H9 (cell line): ENCODE measurements around the gene RELL1. TPM values are rescaled to one million over a fixed set of nuclear protein-coding genes. Genes with fewer than 3 reads are reported as not detected.

Experiments used
- DNase-seq: peaks from one replicate; pipeline ENCODE4 v3.0.0-alpha.2; 2017
- H2AFZ ChIP-seq: one replicate; pipeline ENCODE4 v1.6.1; 2013; ENCODE audit warnings: mild to moderate bottlenecking, low read length, control low read depth, moderate library complexity
- H2AK5ac ChIP-seq: 2 replicates; pipeline ENCODE4 v1.6.1; 2013; ENCODE audit warnings: low read length, control low read depth, mixed read lengths; ENCODE audit not compliant: insufficient read length
- H2BK120ac ChIP-seq: one replicate; pipeline ENCODE4 v1.6.1; 2013; ENCODE audit warnings: low read depth, mild to moderate bottlenecking, low read length, control low read depth, inconsistent platforms; ENCODE audit not compliant: poor library complexity, severe bottlenecking
- H2BK12ac ChIP-seq: 2 replicates; pipeline ENCODE4 v1.6.1; 2013; ENCODE audit warnings: low read length, control low read depth, mixed read lengths, low read depth; ENCODE audit not compliant: insufficient read length
- H2BK15ac ChIP-seq: 2 replicates; pipeline ENCODE4 v1.6.1; 2013; ENCODE audit warnings: low read depth, low read length, control low read depth
- H2BK20ac ChIP-seq: one replicate; pipeline ENCODE4 v1.6.1; 2013; ENCODE audit warnings: low read depth, mild to moderate bottlenecking, low read length, control low read depth, inconsistent platforms; ENCODE audit not compliant: poor library complexity, severe bottlenecking
- H2BK5ac ChIP-seq: 2 replicates; pipeline ENCODE4 v1.6.1; 2013; ENCODE audit warnings: low read length, control low read depth, mixed read lengths; ENCODE audit not compliant: insufficient read length
- H3K14ac ChIP-seq: 2 replicates; pipeline ENCODE4 v1.6.1; 2013; ENCODE audit warnings: low read length, control low read depth; ENCODE audit not compliant: insufficient read depth
- H3K18ac ChIP-seq: 2 replicates; pipeline ENCODE4 v1.6.1; 2013; ENCODE audit warnings: low read depth, mild to moderate bottlenecking, mixed read lengths, low read length, control low read depth; ENCODE audit not compliant: insufficient read length
- H3K23ac ChIP-seq: 2 replicates; pipeline ENCODE4 v1.6.1; 2013; ENCODE audit warnings: low read length, control low read depth, mixed read lengths, low read depth; ENCODE audit not compliant: insufficient read length
- H3K23me2 ChIP-seq: 2 replicates; pipeline ENCODE4 v1.6.1; 2013; ENCODE audit warnings: low read depth, mild to moderate bottlenecking, mixed read lengths, low read length, control low read depth; ENCODE audit not compliant: insufficient read length, poor library complexity, severe bottlenecking
- H3K27ac ChIP-seq: 2 replicates; pipeline ENCODE4 v1.5.1; 2013; ENCODE audit warnings: low read length, control low read depth, mixed read lengths, low read depth; ENCODE audit not compliant: insufficient read length
- H3K27me3 ChIP-seq: 2 replicates; pipeline ENCODE4 v1.6.1; 2013; ENCODE audit warnings: low read length, control low read depth, inconsistent platforms; ENCODE audit not compliant: insufficient read depth
- H3K4ac ChIP-seq: 2 replicates; pipeline ENCODE4 v1.6.1; 2013; ENCODE audit warnings: low read depth, mild to moderate bottlenecking, control low read depth, inconsistent platforms, low read length, moderate library complexity
- H3K4me1 ChIP-seq: 2 replicates; pipeline ENCODE4 v1.6.1; 2013; ENCODE audit warnings: low read length, control low read depth, inconsistent platforms; ENCODE audit not compliant: insufficient read depth
- H3K4me2 ChIP-seq: 2 replicates; pipeline ENCODE4 v1.6.1; 2013; ENCODE audit warnings: low read length, control low read depth, mixed read lengths; ENCODE audit not compliant: insufficient read length, insufficient read depth
- H3K56ac ChIP-seq: 2 replicates; pipeline ENCODE4 v1.6.1; 2013; ENCODE audit warnings: low read depth, mild to moderate bottlenecking, mixed read lengths, low read length, control low read depth; ENCODE audit not compliant: insufficient read length
- H3K79me1 ChIP-seq: 2 replicates; pipeline ENCODE4 v1.6.1; 2013; ENCODE audit warnings: low read depth, mild to moderate bottlenecking, moderate library complexity, low read length, control low read depth, inconsistent platforms; ENCODE audit not compliant: insufficient read depth, poor library complexity, severe bottlenecking
- H3K79me2 ChIP-seq: 2 replicates; pipeline ENCODE4 v1.6.1; 2013; ENCODE audit warnings: low read length, control low read depth, inconsistent platforms; ENCODE audit not compliant: insufficient read depth
- H3K9ac ChIP-seq: 2 replicates; pipeline ENCODE4 v1.6.1; 2013; ENCODE audit warnings: low read length, control low read depth, mixed read lengths; ENCODE audit not compliant: insufficient read length; ENCODE audit errors: extremely low read depth
- H3K9me3 ChIP-seq: one replicate; pipeline ENCODE4 v1.6.1; 2013; ENCODE audit warnings: low read depth, low read length, inconsistent platforms; ENCODE audit not compliant: control insufficient read depth
- H3T11ph ChIP-seq: one replicate; pipeline ENCODE4 v1.6.1; 2013; ENCODE audit warnings: mild to moderate bottlenecking, low read length, control low read depth, inconsistent platforms
- H4K20me1 ChIP-seq: one replicate; pipeline ENCODE4 v1.6.1; 2013; ENCODE audit not compliant: control insufficient read depth, insufficient read length, insufficient read depth
- H4K5ac ChIP-seq: 2 replicates; pipeline ENCODE4 v1.6.1; 2013; ENCODE audit warnings: low read depth, mild to moderate bottlenecking, mixed read lengths, low read length, control low read depth; ENCODE audit not compliant: insufficient read length
- H4K8ac ChIP-seq: replicated peaks from 2 replicates; pipeline ENCODE4 v1.6.1; 2013; ENCODE audit warnings: low read length, control low read depth, mixed read lengths, low read depth; ENCODE audit not compliant: insufficient read length
- H4K91ac ChIP-seq: 2 replicates; pipeline ENCODE4 v1.6.1; 2013; ENCODE audit warnings: low read depth, mild to moderate bottlenecking, moderate library complexity, mixed read lengths, low read length, control low read depth; ENCODE audit not compliant: insufficient read length
- H3K27ac Mint-ChIP-seq, 3 experiments: 2 replicates in 2 of 3; 3 replicates in 1 of 3; pipeline ENCODE4 v1.8.0; 2020 to 2021; ENCODE audit warnings: mixed read lengths in 3 of 3, mild to moderate bottlenecking in 1 of 3, moderate library complexity in 1 of 3
- H3K27me3 Mint-ChIP-seq: 2 replicates; pipeline ENCODE4 v1.8.0; 2021; ENCODE audit warnings: low read depth, mild to moderate bottlenecking, moderate library complexity, mixed read lengths
- H3K36me3 Mint-ChIP-seq, 3 experiments: 2 replicates in 2 of 3; 3 replicates in 1 of 3; pipeline ENCODE4 v1.8.0; 2020 to 2021; ENCODE audit warnings: low read depth in 3 of 3, mixed read lengths in 3 of 3; ENCODE audit not compliant: insufficient read depth in 1 of 3
- H3K4me1 Mint-ChIP-seq, 2 experiments: 2 replicates each; pipeline ENCODE4 v1.8.0; 2020; ENCODE audit warnings: mixed read lengths in 2 of 2
- H3K4me3 Mint-ChIP-seq, 2 experiments: 2 replicates in 1 of 2; 3 replicates in 1 of 2; pipeline ENCODE4 v1.8.0; 2020 to 2021; ENCODE audit warnings: mild to moderate bottlenecking in 2 of 2, mixed read lengths in 2 of 2, moderate library complexity in 1 of 2
- H3K9me3 Mint-ChIP-seq, 2 experiments: 2 replicates in 1 of 2; 3 replicates in 1 of 2; pipeline ENCODE4 v1.8.0; 2020; ENCODE audit warnings: mild to moderate bottlenecking in 2 of 2, mixed read lengths in 2 of 2, moderate library complexity in 1 of 2
- CTCF ChIP-seq: fragments of 200-600 bp; sonication (generic); conservative IDR thresholded peaks from 3 replicates; pipeline ENCODE4 v1.8.0; 2021; ENCODE audit warnings: antibody characterized with exemption, mild to moderate bottlenecking
- WGBS: extraction: QIAGEN DNeasy Blood & Tissue Kit; methylation state at CpG from one replicate; pipeline ENCODE4 v1.1.7; 2013; ENCODE audit warnings: missing lambda C conversion rate, low lambda C conversion rate, mixed read lengths; ENCODE audit not compliant: insufficient read length; ENCODE audit errors: extremely low coverage; 5-methylcytosine and 5-hydroxymethylcytosine counted together
- total RNA-seq: library from RNA; stranded (reverse); gene quantifications from 2 replicates; pipeline ENCODE4 v1.2.1, GENCODE V29; 2021

RELL1 gene
- total RNA-seq, 1 experiment from 2014 or later, result 10.8 TPM

GRCh38 chr4:37680089-37680488 lies 6.1 kb downstream of the RELL1 start:
- no peaks in the 10 kb centered on the region for H3K27me3 ChIP-seq
- H3K27ac ChIP-seq, result no peak overlapping the region
- no peaks in the 10 kb centered on the region for H3K9me3 ChIP-seq
- H3K79me2 ChIP-seq, result no peaks in the 10 kb centered on the region; the same call in 1 of the 2 replicates
- no peaks in the 10 kb centered on the region; the same call in 1 of the 2 replicates for H3K4me1 ChIP-seq
- H4K20me1 ChIP-seq, result no peaks in the 10 kb centered on the region
- TF ChIP-seq CTCF, result no peak
- no peak overlapping the region for H3K23ac ChIP-seq
- H3T11ph ChIP-seq, result no peak overlapping the region
- H3K79me1 ChIP-seq, result no peaks in the 10 kb centered on the region
- no peak overlapping the region for H2AFZ ChIP-seq
- H3K27me3 Mint-ChIP-seq, result peaks cover 7% of the 10 kb centered on the region
- H3K4ac ChIP-seq, result no peak overlapping the region
- no peak overlapping the region for H2BK15ac ChIP-seq
- no CpG with 5 or more reads among the region's 1 CpG for WGBS
- H4K8ac ChIP-seq, result no peak overlapping the region
- no peak overlapping the region for H3K14ac ChIP-seq
- no peak overlapping the region for H3K9ac ChIP-seq
- H2BK5ac ChIP-seq, result no peak overlapping the region
- no peak overlapping the region for H2BK120ac ChIP-seq
- no peak overlapping the region for H4K5ac ChIP-seq
- H3K4me3 Mint-ChIP-seq, result no peak overlapping the region; a peak in 1 of 5 replicates
- H3K23me2 ChIP-seq, result no peaks in the 10 kb centered on the region
- H4K91ac ChIP-seq, result no peak overlapping the region
- no peak overlapping the region for H3K4me2 ChIP-seq
- H2AK5ac ChIP-seq, result no peak overlapping the region
- H3K56ac ChIP-seq, result no peak overlapping the region
- H3K27ac Mint-ChIP-seq, result no peak overlapping the region
- H2BK20ac ChIP-seq, result no peak overlapping the region
- DNase-seq, result no peak
- peaks cover 3 to 4% of the 10 kb centered on the region in 2 experiments for H3K4me1 Mint-ChIP-seq
- peaks cover 5 to 7% (median 6%) of the 10 kb centered on the region in 3 experiments; a peak in 6 of 7 replicates for H3K36me3 Mint-ChIP-seq
- H2BK12ac ChIP-seq, result no peak overlapping the region
- H3K9me3 Mint-ChIP-seq, result peaks cover 0 to 2% of the 10 kb centered on the region in 2 experiments; a peak in 1 of 5 replicates
- H3K18ac ChIP-seq, result no peak overlapping the region
